Stimulated activated CD4-positive, alpha-beta T cell treated with anti-CD3 and anti-CD28 coated beads, Interleukin-1b, Interleukin-23, amount 100 ng/mL, for 4 hours (primary cell): ENCODE results near the gene SOX5.
"Not testable (repeated sequence)": the region's sequence is repeated elsewhere in the genome, so short reads cannot be mapped to it uniquely, and the experiment has no call there.

Experiments used
- DNase-seq, 2 donors: peaks; one replicate each; pipeline ENCODE4 v3.0.0-alpha.2; 2020; ENCODE audit warnings: low read depth in 2 of 2

Gene SOX5

GRCh38 chr12:23493672-23494071 lies 455.8 kb downstream of the SOX5 start:
- no peak for DNase-seq

GRCh38 chr12:23491029-23491428 lies 458.4 kb downstream of the SOX5 start:
- DNase-seq = not testable (repeated sequence)

- no peak for DNase-seq
These were observed 461.3 kb downstream of the SOX5 start for GRCh38 chr12:23488130-23488529.

- no peak for DNase-seq
These were observed 465.2 kb downstream of the SOX5 start for GRCh38 chr12:23484238-23484637.

- no peak for DNase-seq
These were observed 466.9 kb downstream of the SOX5 start for GRCh38 chr12:23482571-23482970.
